Measurements from ENCODE around the gene DAPK1.

DNA sequence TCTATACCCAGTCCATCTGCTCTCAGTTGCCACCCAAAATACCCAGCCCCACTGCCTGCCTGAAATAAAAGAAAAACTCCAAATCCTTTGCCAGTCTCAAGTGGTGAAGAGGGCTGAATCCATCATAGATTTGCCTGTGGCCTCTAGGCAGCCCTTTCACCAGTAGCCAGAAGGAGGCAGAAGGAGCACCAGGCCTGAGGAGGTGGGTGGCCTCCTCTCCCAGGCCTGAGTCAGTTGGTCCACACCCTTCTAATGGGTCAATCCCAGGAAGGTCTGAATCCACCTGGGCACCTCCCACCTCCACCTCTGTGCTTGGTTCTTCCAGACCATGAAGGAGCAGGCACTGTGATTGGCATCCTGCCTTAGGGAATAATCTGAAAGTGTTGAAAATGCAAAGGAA, 97.0 kb downstream of the DAPK1 start:
- TF ChIP-seq JUND (IDR thresholded peaks at IDR 0.05) (no peak), RAD21 (IDR thresholded peaks at IDR 0.05; ENCODE audit: low read length) (no peak), EP300 (IDR thresholded peaks at IDR 0.05; ENCODE audit: borderline replicate concordance in 1 of 2, low read depth in 1 of 2, low read length in 1 of 2) (no peak), POLR2AphosphoS5 (IDR thresholded peaks at IDR 0.05; ENCODE audit: low read depth, low read length) (no peak), NRF1 (IDR thresholded peaks at IDR 0.05; ENCODE audit: low read depth, low read length) (no peak)
- TF ChIP-seq, protein P1, sequence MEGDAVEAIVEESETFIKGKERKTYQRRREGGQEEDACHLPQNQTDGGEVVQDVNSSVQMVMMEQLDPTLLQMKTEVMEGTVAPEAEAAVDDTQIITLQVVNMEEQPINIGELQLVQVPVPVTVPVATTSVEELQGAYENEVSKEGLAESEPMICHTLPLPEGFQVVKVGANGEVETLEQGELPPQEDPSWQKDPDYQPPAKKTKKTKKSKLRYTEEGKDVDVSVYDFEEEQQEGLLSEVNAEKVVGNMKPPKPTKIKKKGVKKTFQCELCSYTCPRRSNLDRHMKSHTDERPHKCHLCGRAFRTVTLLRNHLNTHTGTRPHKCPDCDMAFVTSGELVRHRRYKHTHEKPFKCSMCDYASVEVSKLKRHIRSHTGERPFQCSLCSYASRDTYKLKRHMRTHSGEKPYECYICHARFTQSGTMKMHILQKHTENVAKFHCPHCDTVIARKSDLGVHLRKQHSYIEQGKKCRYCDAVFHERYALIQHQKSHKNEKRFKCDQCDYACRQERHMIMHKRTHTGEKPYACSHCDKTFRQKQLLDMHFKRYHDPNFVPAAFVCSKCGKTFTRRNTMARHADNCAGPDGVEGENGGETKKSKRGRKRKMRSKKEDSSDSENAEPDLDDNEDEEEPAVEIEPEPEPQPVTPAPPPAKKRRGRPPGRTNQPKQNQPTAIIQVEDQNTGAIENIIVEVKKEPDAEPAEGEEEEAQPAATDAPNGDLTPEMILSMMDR (IDR thresholded peaks at IDR 0.05), result no peak
- TF ChIP-seq, protein P2, sequence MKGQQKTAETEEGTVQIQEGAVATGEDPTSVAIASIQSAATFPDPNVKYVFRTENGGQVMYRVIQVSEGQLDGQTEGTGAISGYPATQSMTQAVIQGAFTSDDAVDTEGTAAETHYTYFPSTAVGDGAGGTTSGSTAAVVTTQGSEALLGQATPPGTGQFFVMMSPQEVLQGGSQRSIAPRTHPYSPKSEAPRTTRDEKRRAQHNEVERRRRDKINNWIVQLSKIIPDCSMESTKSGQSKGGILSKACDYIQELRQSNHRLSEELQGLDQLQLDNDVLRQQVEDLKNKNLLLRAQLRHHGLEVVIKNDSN (IDR thresholded peaks at IDR 0.05; ENCODE audit: borderline replicate concordance, low read depth), result no peak

Data from SK-N-SH (cell line).